HepG2 (cell line): Measurements from ENCODE around the gene CAMK2D. TPM values are rescaled to one million over a fixed set of nuclear protein-coding genes. Genes with fewer than 3 reads are reported as not detected.

Experiments used
- CC2D1A ChIP-seq: sonication (generic); formaldehyde crosslinking; IDR thresholded peaks from 2 replicates; pipeline ENCODE4 v1.8.1; 2023; ENCODE audit warnings: mild to moderate bottlenecking, missing genetic modification reagents
- FOXC1 ChIP-seq: sonication (generic); formaldehyde crosslinking; IDR thresholded peaks from 2 replicates; pipeline ENCODE4 v1.8.0; 2022; ENCODE audit warnings: mild to moderate bottlenecking, missing genetic modification reagents, borderline replicate concordance
- MAFF ChIP-seq: IDR thresholded peaks from 2 replicates; pipeline ENCODE4 v1.6.1; 2011; ENCODE audit warnings: low read depth, low read length, improper control_type of control experiment
- MAFK ChIP-seq, 2 experiments: IDR thresholded peaks in 1 of 2; conservative IDR thresholded peaks in 1 of 2; 2 replicates each; pipeline ENCODE4 v1.6.1; 2011; ENCODE audit warnings: improper control_type of control experiment in 2 of 2, low read length in 2 of 2
- MEIS1 ChIP-seq: sonication (generic); formaldehyde crosslinking; IDR thresholded peaks from 2 replicates; pipeline ENCODE4 v1.9.0; 2021; ENCODE audit warnings: mild to moderate bottlenecking, missing genetic modification reagents, moderate library complexity, borderline replicate concordance
- NCOA1 ChIP-seq: sonication (generic); formaldehyde crosslinking; IDR thresholded peaks from 2 replicates; pipeline ENCODE4 v1.9.0; 2021; ENCODE audit warnings: missing genetic modification reagents
- SMAD1 ChIP-seq: sonication (generic); formaldehyde crosslinking; IDR thresholded peaks from 2 replicates; pipeline ENCODE4 v1.4.0; 2020; ENCODE audit warnings: missing genetic modification reagents, low read depth, mild to moderate bottlenecking, borderline replicate concordance
- THAP9 ChIP-seq: sonication (generic); formaldehyde crosslinking; IDR thresholded peaks from 2 replicates; pipeline ENCODE4; 2020; ENCODE audit warnings: missing genetic modification reagents, mild to moderate bottlenecking, borderline replicate concordance
- ZNF432 ChIP-seq: sonication (generic); formaldehyde crosslinking; IDR thresholded peaks from 2 replicates; pipeline ENCODE4 v1.5.0; 2020; ENCODE audit warnings: missing genetic modification reagents, mild to moderate bottlenecking, borderline replicate concordance
- ZNF597 ChIP-seq: sonication (generic); formaldehyde crosslinking; IDR thresholded peaks from 2 replicates; pipeline ENCODE4 v1.5.0; 2020; ENCODE audit warnings: missing genetic modification reagents
- ZNF792 ChIP-seq: IDR thresholded peaks from 2 replicates; pipeline ENCODE4 v1.6.1; 2016
- polyA plus RNA-seq, 8 experiments: library from polyadenylated mRNA; depleted of rRNA in 3 of 8; stranded (reverse) in 7 of 8; unstranded in 1 of 8; fragments of >200 nt; fragmentation: Illumina TruSeq in 4 of 8; extraction: Trizol in 4 of 8; gene quantifications; 2 replicates each; pipeline versions ENCODE4 v1.2.1 to v1.2.3, GENCODE V29; 2011 to 2016; ENCODE audit warnings: low read depth in 4 of 8, missing spikeins in 1 of 8, mixed read lengths in 1 of 8; ENCODE audit not compliant: insufficient read depth in 1 of 8
- total RNA-seq, 5 experiments: library from RNA; depleted of rRNA; stranded (reverse); fragments of >200 nt; fragmentation: Illumina TruSeq; extraction: Trizol; gene quantifications; 2 replicates each; pipeline ENCODE4 v1.2.3, GENCODE V29; 2016; ENCODE audit warnings: low read depth in 1 of 5
- TF ChIP-seq, protein P1 (sequence below): sonication (generic); formaldehyde crosslinking; IDR thresholded peaks from 2 replicates; pipeline ENCODE4 v1.4.0; 2020; ENCODE audit warnings: missing genetic modification reagents

The CAMK2D gene
- total and polyA plus RNA-seq, 2 of the 13 experiments (the other 11 are each of a cell fraction or from before 2014, with no cell fraction given) = 18.0 to 65.4 TPM

DNA sequence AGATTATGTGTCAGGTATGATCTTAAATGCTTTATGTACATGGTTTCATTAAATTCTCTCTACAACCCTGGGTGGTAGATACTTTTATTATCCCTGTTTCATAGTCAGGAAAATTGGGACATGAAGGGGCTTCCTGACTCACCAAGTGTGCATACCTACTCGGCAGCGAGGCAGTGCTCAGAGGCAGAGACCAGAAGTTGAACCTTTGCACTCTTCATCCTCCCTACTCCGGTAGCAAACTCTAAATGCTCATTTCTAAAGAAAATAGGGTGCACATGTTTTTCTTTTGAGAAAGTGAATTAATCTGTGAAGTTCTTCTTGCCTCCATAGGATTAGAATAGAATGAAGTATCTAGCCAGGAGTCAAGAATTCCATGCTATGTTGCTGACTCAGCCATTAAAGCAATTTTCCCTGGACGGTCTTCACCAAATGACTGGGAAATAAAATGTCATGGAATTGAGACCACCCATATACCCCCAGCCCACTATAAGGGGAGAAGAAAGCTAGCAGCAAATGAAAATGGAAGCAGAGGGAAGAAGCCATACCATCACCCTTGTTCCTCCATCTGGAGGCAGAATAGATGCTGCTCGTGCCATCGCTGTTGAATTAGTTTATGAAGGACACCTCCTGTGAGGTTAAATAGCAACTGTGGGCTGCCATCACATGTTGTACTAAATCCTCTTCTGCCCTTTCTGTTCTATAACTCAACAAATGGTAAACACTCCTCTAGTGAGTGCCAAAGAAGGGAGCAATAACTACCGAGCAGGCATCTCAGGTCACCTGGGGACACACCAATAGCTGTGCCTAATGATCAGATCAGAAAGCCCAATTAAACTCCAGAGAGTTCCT, 355.4 kb downstream of the CAMK2D start (continued):
- TF ChIP-seq FOXC1 (CRISPR knock-in tag) (no peak), MAFK (conservative IDR thresholded peaks at IDR 0.05 in 1 of 2, IDR thresholded peaks at IDR 0.05 in 1 of 2; ENCODE audit: low read length in 2 of 2) (peak; percentile 92 to 94), NCOA1 (CRISPR knock-in tag) (no peak), ZNF432 (no peak), THAP9 (no peak), ZNF792 (no peak), CC2D1A (CRISPR knock-in tag) (0 out of 2 replicates have a peak, but pooled peaks have one; percentile 54), MAFF (peak; percentile 93), ZNF597 (CRISPR knock-in tag) (no peak), MEIS1 (CRISPR knock-in tag) (no peak), SMAD1 (no peak)
- TF ChIP-seq, protein P1, sequence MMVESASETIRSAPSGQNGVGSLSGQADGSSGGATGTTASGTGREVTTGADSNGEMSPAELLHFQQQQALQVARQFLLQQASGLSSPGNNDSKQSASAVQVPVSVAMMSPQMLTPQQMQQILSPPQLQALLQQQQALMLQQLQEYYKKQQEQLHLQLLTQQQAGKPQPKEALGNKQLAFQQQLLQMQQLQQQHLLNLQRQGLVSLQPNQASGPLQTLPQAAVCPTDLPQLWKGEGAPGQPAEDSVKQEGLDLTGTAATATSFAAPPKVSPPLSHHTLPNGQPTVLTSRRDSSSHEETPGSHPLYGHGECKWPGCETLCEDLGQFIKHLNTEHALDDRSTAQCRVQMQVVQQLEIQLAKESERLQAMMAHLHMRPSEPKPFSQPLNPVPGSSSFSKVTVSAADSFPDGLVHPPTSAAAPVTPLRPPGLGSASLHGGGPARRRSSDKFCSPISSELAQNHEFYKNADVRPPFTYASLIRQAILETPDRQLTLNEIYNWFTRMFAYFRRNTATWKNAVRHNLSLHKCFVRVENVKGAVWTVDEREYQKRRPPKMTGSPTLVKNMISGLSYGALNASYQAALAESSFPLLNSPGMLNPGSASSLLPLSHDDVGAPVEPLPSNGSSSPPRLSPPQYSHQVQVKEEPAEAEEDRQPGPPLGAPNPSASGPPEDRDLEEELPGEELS = no peak
